ENCODE data around the gene VWC2L. TPM values are rescaled to one million over a fixed set of nuclear protein-coding genes. Genes with fewer than 3 reads are reported as not detected.

The VWC2L gene
- total RNA-seq, 2 experiments from 2014 or later: not detected

- no peak for DNase-seq
- Mint-ChIP-seq H3K27me3 (peaks cover 3% of the 10 kb centered on the region), H3K36me3 (ENCODE audit: low read depth) (no peaks in the 10 kb centered on the region), H3K9me3 (ENCODE audit: low read depth) (no peaks in the 10 kb centered on the region), H3K27ac (no peak overlapping the region), H3K4me3 (no peak overlapping the region), H3K4me1 (no peaks in the 10 kb centered on the region)
- no peak for ATAC-seq
- intact Hi-C loops (cut with DNase I, micrococcal nuclease): no loop called here
- CTCF ChIA-PET: no interaction called here
- POLR2A ChIA-PET: no interaction called here
These were observed 132.6 kb downstream of the VWC2L start for GRCh38 chr2:214543386-214543955.

- intact Hi-C loops (cut with DNase I, micrococcal nuclease): no loop called here
- H3K27me3 Mint-ChIP-seq: peaks cover 3% of the 10 kb centered on the region
- CTCF ChIA-PET: interaction anchor here (0.8 kb wide), 1 partner anchor 37 kb away, joined by 5 read pairs; no protein-coding TSS in a partner anchor
- DNase-seq (no peak), ATAC-seq (no peak)
- POLR2A ChIA-PET: no interaction called here
- H3K4me1 Mint-ChIP-seq: no peaks in the 10 kb centered on the region
- H3K27ac Mint-ChIP-seq: no peak overlapping the region
- H3K9me3 Mint-ChIP-seq (ENCODE audit: low read depth): no peaks in the 10 kb centered on the region
- H3K36me3 Mint-ChIP-seq (ENCODE audit: low read depth): no peaks in the 10 kb centered on the region
- H3K4me3 Mint-ChIP-seq: no peak overlapping the region
These were observed 135.2 kb downstream of the VWC2L start for GRCh38 chr2:214545898-214546542.

- Mint-ChIP-seq H3K36me3 (ENCODE audit: low read depth) (no peaks in the 10 kb centered on the region), H3K4me1 (no peaks in the 10 kb centered on the region), H3K4me3 (no peak overlapping the region), H3K27ac (no peak overlapping the region), H3K9me3 (ENCODE audit: low read depth) (no peaks in the 10 kb centered on the region), H3K27me3 (peaks cover 3% of the 10 kb centered on the region)
- no peak for ATAC-seq
- CTCF ChIA-PET: no interaction called here
- DNase-seq: no peak
- intact Hi-C loops (cut with DNase I, micrococcal nuclease): no loop called here
- POLR2A ChIA-PET: no interaction called here
These were observed 137.1 kb downstream of the VWC2L start for GRCh38 chr2:214547931-214548330.

GRCh38 chr2:214549946-214550345, 139.1 kb downstream of the VWC2L start:
- DNase-seq (no peak), ATAC-seq (no peak)
- Mint-ChIP-seq H3K4me3 (no peak overlapping the region), H3K27ac (no peak overlapping the region), H3K36me3 (ENCODE audit: low read depth) (no peaks in the 10 kb centered on the region), H3K4me1 (no peaks in the 10 kb centered on the region), H3K9me3 (ENCODE audit: low read depth) (peaks cover under 1% of the 10 kb centered on the region), H3K27me3 (peaks cover 6% of the 10 kb centered on the region)
- ChIA-PET POLR2A (no interaction called here), CTCF (no interaction called here)
- intact Hi-C loops (cut with DNase I, micrococcal nuclease): no loop called here

GRCh38 chr2:214550786-214551185, 139.9 kb downstream of the VWC2L start:
- H3K27me3 Mint-ChIP-seq: peaks cover 6% of the 10 kb centered on the region
- H3K4me3 Mint-ChIP-seq: no peak overlapping the region
- intact Hi-C loops (cut with DNase I, micrococcal nuclease): no loop called here
- no peak overlapping the region for H3K27ac Mint-ChIP-seq
- ATAC-seq: no peak
- H3K4me1 Mint-ChIP-seq: no peaks in the 10 kb centered on the region
- no peaks in the 10 kb centered on the region for H3K36me3 Mint-ChIP-seq (ENCODE audit: low read depth)
- H3K9me3 Mint-ChIP-seq (ENCODE audit: low read depth): peaks cover 2% of the 10 kb centered on the region
- DNase-seq: no peak
- POLR2A ChIA-PET: no interaction called here
- CTCF ChIA-PET: interaction anchor here (0.6 to 0.7 kb wide), 2 partner anchors 753 to 1994 kb away, joined by 3 to 4 read pairs; no protein-coding TSS in a partner anchor

GRCh38 chr2:214557884-214558283, 147.0 kb downstream of the VWC2L start:
- ATAC-seq: no peak
- CTCF ChIA-PET: no interaction called here
- POLR2A ChIA-PET: no interaction called here

GRCh38 chr2:214558341-214558740, 147.5 kb downstream of the VWC2L start:
- CTCF ChIA-PET: no interaction called here
- POLR2A ChIA-PET: no interaction called here
- Mint-ChIP-seq H3K4me3 (no peak overlapping the region), H3K4me1 (no peaks in the 10 kb centered on the region), H3K27me3 (peaks cover 9% of the 10 kb centered on the region), H3K36me3 (ENCODE audit: low read depth) (no peaks in the 10 kb centered on the region), H3K9me3 (ENCODE audit: low read depth) (peaks cover 4% of the 10 kb centered on the region), H3K27ac (no peak overlapping the region)
- no peak for DNase-seq
- ATAC-seq: no peak
- intact Hi-C loops (cut with DNase I, micrococcal nuclease): no loop called here

More at GRCh38 chr2:214557884-214558283, 147.0 kb downstream of the VWC2L start:
- Mint-ChIP-seq H3K4me3 (no peak overlapping the region), H3K27ac (no peak overlapping the region), H3K4me1 (no peaks in the 10 kb centered on the region), H3K27me3 (peaks cover 9% of the 10 kb centered on the region), H3K9me3 (ENCODE audit: low read depth) (peaks cover 4% of the 10 kb centered on the region), H3K36me3 (ENCODE audit: low read depth) (no peaks in the 10 kb centered on the region)
- DNase-seq: no peak
- intact Hi-C loops (cut with DNase I, micrococcal nuclease): no loop called here

- intact Hi-C loops (cut with DNase I, micrococcal nuclease): no loop called here
- Mint-ChIP-seq H3K4me1 (no peaks in the 10 kb centered on the region), H3K27me3 (peaks cover 8% of the 10 kb centered on the region), H3K27ac (no peak overlapping the region), H3K4me3 (no peak overlapping the region), H3K36me3 (ENCODE audit: low read depth) (no peaks in the 10 kb centered on the region), H3K9me3 (ENCODE audit: low read depth) (peaks cover 2% of the 10 kb centered on the region)
- ChIA-PET POLR2A (no interaction called here), CTCF (interaction anchor here (1.4 kb wide), 1 partner anchor 27 kb away, joined by 3 read pairs; no protein-coding TSS in a partner anchor)
- ATAC-seq (no peak), DNase-seq (no peak)
These were observed 149.3 kb downstream of the VWC2L start for GRCh38 chr2:214560176-214560575.

GRCh38 chr2:214560618-214561190, 149.8 kb downstream of the VWC2L start:
- Mint-ChIP-seq H3K27ac (no peak overlapping the region), H3K9me3 (ENCODE audit: low read depth) (peaks cover 2% of the 10 kb centered on the region), H3K36me3 (ENCODE audit: low read depth) (no peaks in the 10 kb centered on the region), H3K27me3 (peaks cover 8% of the 10 kb centered on the region), H3K4me3 (no peak overlapping the region), H3K4me1 (no peaks in the 10 kb centered on the region)
- ATAC-seq (no peak), DNase-seq (no peak)
- ChIA-PET CTCF (interaction anchor here (1.4 kb wide), 1 partner anchor 27 kb away, joined by 3 read pairs; no protein-coding TSS in a partner anchor), POLR2A (no interaction called here)
- intact Hi-C loops (cut with DNase I, micrococcal nuclease): no loop called here

GRCh38 chr2:214565246-214565645, 154.4 kb downstream of the VWC2L start:
- H3K4me3 Mint-ChIP-seq: no peak overlapping the region
- CTCF ChIA-PET: no interaction called here
- POLR2A ChIA-PET: no interaction called here
- H3K9me3 Mint-ChIP-seq (ENCODE audit: low read depth): peaks cover 7% of the 10 kb centered on the region
- DNase-seq (no peak), ATAC-seq (no peak)
- peaks cover 13% of the 10 kb centered on the region for H3K27me3 Mint-ChIP-seq
- H3K27ac Mint-ChIP-seq: no peak overlapping the region
- no peaks in the 10 kb centered on the region for H3K4me1 Mint-ChIP-seq
- no peaks in the 10 kb centered on the region for H3K36me3 Mint-ChIP-seq (ENCODE audit: low read depth)
- intact Hi-C loops (cut with DNase I, micrococcal nuclease): no loop called here

GRCh38 chr2:214566457-214566856, 155.6 kb downstream of the VWC2L start:
- H3K27me3 Mint-ChIP-seq: peaks cover 13% of the 10 kb centered on the region
- no peak overlapping the region for H3K27ac Mint-ChIP-seq
- no peaks in the 10 kb centered on the region for H3K4me1 Mint-ChIP-seq
- intact Hi-C loops (cut with DNase I, micrococcal nuclease): no loop called here
- ATAC-seq (no peak), DNase-seq (no peak)
- POLR2A ChIA-PET: no interaction called here
- CTCF ChIA-PET: interaction anchor here (1.0 kb wide), 1 partner anchor 11 kb away, joined by 3 read pairs; no protein-coding TSS in a partner anchor
- no peaks in the 10 kb centered on the region for H3K36me3 Mint-ChIP-seq (ENCODE audit: low read depth)
- peaks cover 7% of the 10 kb centered on the region for H3K9me3 Mint-ChIP-seq (ENCODE audit: low read depth)
- no peak overlapping the region for H3K4me3 Mint-ChIP-seq

GRCh38 chr2:214569419-214570035, 158.7 kb downstream of the VWC2L start:
- H3K27ac Mint-ChIP-seq: no peak overlapping the region
- DNase-seq (no peak), ATAC-seq (no peak)
- ChIA-PET CTCF (no interaction called here), POLR2A (no interaction called here)
- intact Hi-C loops (cut with DNase I, micrococcal nuclease): no loop called here
- H3K4me3 Mint-ChIP-seq: no peak overlapping the region
- H3K4me1 Mint-ChIP-seq: peaks cover under 1% of the 10 kb centered on the region
- H3K27me3 Mint-ChIP-seq: peaks cover 8% of the 10 kb centered on the region
- no peaks in the 10 kb centered on the region for H3K36me3 Mint-ChIP-seq (ENCODE audit: low read depth)
- H3K9me3 Mint-ChIP-seq (ENCODE audit: low read depth): peaks cover 4% of the 10 kb centered on the region
